CD4-positive, alpha-beta T cell treated with Interleukin-17A for 1 hour (primary cell): ENCODE data around the gene SIRPB2.
"Not testable (repeated sequence)": the region's sequence is repeated elsewhere in the genome, so short reads cannot be mapped to it uniquely, and the experiment has no call there.

ENCODE experiments used
- DNase-seq: peaks from one replicate; pipeline ENCODE4 v3.0.0-alpha.2; 2020

SIRPB2 gene

GRCh38 chr20:1499528-1500420, 8.6 kb upstream of the SIRPB2 start:
- no peak for DNase-seq

- DNase-seq: not testable (repeated sequence)
Observed at GRCh38 chr20:1497371-1497770, 6.2 kb upstream of the SIRPB2 start.

- no peak for DNase-seq
Observed at GRCh38 chr20:1496930-1497329, 5.7 kb upstream of the SIRPB2 start.

GRCh38 chr20:1494436-1494835, 3.2 kb upstream of the SIRPB2 start:
- no peak for DNase-seq

- no peak for DNase-seq
Observed at GRCh38 chr20:1493536-1493935, 2.3 kb upstream of the SIRPB2 start.

GRCh38 chr20:1491860-1492642, 831 bp upstream of the SIRPB2 start:
- no peak for DNase-seq

GRCh38 chr20:1490643-1491195, 501 bp downstream of the SIRPB2 start:
- no peak for DNase-seq

- no peak for DNase-seq
Observed at GRCh38 chr20:1489764-1490436, 1.3 kb downstream of the SIRPB2 start.

- DNase-seq: no peak
Observed at GRCh38 chr20:1489325-1489724, 1.9 kb downstream of the SIRPB2 start.

- no peak for DNase-seq
Observed at GRCh38 chr20:1486566-1486965, 4.7 kb downstream of the SIRPB2 start.

- DNase-seq: no peak
Observed at GRCh38 chr20:1484438-1485116, 6.6 kb downstream of the SIRPB2 start.

GRCh38 chr20:1479831-1480595, 11.2 kb downstream of the SIRPB2 start:
- DNase-seq: no peak

GRCh38 chr20:1478566-1478965, 12.7 kb downstream of the SIRPB2 start:
- DNase-seq: no peak

- no peak for DNase-seq
Observed at GRCh38 chr20:1477896-1478490, 13.2 kb downstream of the SIRPB2 start.

GRCh38 chr20:1474817-1475603, 16.2 kb downstream of the SIRPB2 start:
- DNase-seq: no peak

- DNase-seq: no peak
Observed at GRCh38 chr20:1474325-1474724, 16.9 kb downstream of the SIRPB2 start.

GRCh38 chr20:1473246-1474220, 17.7 kb downstream of the SIRPB2 start:
- DNase-seq: no peak

GRCh38 chr20:1472556-1473245, 18.5 kb downstream of the SIRPB2 start:
- no peak for DNase-seq

GRCh38 chr20:1471242-1471641, 20.0 kb downstream of the SIRPB2 start:
- no peak for DNase-seq
